ENCODE data around the gene AVEN. TPM values are rescaled to one million over a fixed set of nuclear protein-coding genes. Genes with fewer than 3 reads are reported as not detected.

Gene AVEN
- total and polyA plus RNA-seq, 9 of the 15 experiments (the other 6 are each of a cell fraction or from before 2014, with no cell fraction given): 1.5 to 6.4 (median 4.7) TPM

- TF ChIP-seq, protein P1, sequence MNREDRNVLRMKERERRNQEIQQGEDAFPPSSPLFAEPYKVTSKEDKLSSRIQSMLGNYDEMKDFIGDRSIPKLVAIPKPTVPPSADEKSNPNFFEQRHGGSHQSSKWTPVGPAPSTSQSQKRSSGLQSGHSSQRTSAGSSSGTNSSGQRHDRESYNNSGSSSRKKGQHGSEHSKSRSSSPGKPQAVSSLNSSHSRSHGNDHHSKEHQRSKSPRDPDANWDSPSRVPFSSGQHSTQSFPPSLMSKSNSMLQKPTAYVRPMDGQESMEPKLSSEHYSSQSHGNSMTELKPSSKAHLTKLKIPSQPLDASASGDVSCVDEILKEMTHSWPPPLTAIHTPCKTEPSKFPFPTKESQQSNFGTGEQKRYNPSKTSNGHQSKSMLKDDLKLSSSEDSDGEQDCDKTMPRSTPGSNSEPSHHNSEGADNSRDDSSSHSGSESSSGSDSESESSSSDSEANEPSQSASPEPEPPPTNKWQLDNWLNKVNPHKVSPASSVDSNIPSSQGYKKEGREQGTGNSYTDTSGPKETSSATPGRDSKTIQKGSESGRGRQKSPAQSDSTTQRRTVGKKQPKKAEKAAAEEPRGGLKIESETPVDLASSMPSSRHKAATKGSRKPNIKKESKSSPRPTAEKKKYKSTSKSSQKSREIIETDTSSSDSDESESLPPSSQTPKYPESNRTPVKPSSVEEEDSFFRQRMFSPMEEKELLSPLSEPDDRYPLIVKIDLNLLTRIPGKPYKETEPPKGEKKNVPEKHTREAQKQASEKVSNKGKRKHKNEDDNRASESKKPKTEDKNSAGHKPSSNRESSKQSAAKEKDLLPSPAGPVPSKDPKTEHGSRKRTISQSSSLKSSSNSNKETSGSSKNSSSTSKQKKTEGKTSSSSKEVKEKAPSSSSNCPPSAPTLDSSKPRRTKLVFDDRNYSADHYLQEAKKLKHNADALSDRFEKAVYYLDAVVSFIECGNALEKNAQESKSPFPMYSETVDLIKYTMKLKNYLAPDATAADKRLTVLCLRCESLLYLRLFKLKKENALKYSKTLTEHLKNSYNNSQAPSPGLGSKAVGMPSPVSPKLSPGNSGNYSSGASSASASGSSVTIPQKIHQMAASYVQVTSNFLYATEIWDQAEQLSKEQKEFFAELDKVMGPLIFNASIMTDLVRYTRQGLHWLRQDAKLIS (CRISPR knock-in tag; IDR thresholded peaks at IDR 0.05): no peak
- TF ChIP-seq KLF10 (CRISPR knock-in tag; IDR thresholded peaks at IDR 0.05) (no peak), ZNF696 (CRISPR knock-in tag; conservative IDR thresholded peaks at IDR 0.05) (no peak), ZBTB1 (CRISPR knock-in tag; IDR thresholded peaks at IDR 0.05; ENCODE audit: borderline replicate concordance, low read depth) (no peak), RBM34 (IDR thresholded peaks at IDR 0.05; ENCODE audit: borderline replicate concordance, insufficient read depth, low read length) (no peak), CREB5 (CRISPR knock-in tag; IDR thresholded peaks at IDR 0.05) (no peak), NFIC (IDR thresholded peaks at IDR 0.05) (no peak)
These were observed 92.9 kb downstream of the AVEN start (continued) for GRCh38 chr15:33946152-33946551.
